HuH-7 (cell line): ENCODE data around the gene SMARCB1.

ENCODE experiments used
- DNase-seq: peaks from one replicate; pipeline ENCODE4 v3.0.0; 2011; ENCODE audit warnings: low spot score

SMARCB1 gene

GRCh38 chr22:23803001-23803819 lies 16.4 kb downstream of the SMARCB1 start:
- DNase-seq, result no peak

GRCh38 chr22:23804781-23805291 lies 18.1 kb downstream of the SMARCB1 start:
- DNase-seq, result no peak

- no peak for DNase-seq
Measured at GRCh38 chr22:23806837-23807236, 20.1 kb downstream of the SMARCB1 start.

GRCh38 chr22:23812378-23812777 lies 25.6 kb downstream of the SMARCB1 start:
- DNase-seq, result no peak

- DNase-seq, result no peak
Measured at GRCh38 chr22:23815541-23816155, 28.9 kb downstream of the SMARCB1 start.

GRCh38 chr22:23816156-23816976 lies 29.6 kb downstream of the SMARCB1 start:
- DNase-seq, result no peak

- no peak for DNase-seq
Measured at GRCh38 chr22:23817146-23817545, 30.4 kb downstream of the SMARCB1 start.

- DNase-seq, result no peak
Measured at GRCh38 chr22:23818541-23818940, 31.8 kb downstream of the SMARCB1 start.

GRCh38 chr22:23820748-23821211 lies 34.0 kb downstream of the SMARCB1 start:
- DNase-seq, result no peak

- DNase-seq, result no peak
Measured at GRCh38 chr22:23822101-23822671, 35.4 kb downstream of the SMARCB1 start.

GRCh38 chr22:23823331-23823791 lies 36.6 kb downstream of the SMARCB1 start:
- no peak for DNase-seq

GRCh38 chr22:23824476-23825245 lies 37.9 kb downstream of the SMARCB1 start:
- no peak for DNase-seq

- DNase-seq, result no peak
Measured at GRCh38 chr22:23825246-23825905, 38.6 kb downstream of the SMARCB1 start.

- no peak for DNase-seq
Measured at GRCh38 chr22:23826510-23827350, 40.0 kb downstream of the SMARCB1 start.

- DNase-seq, result no peak
Measured at GRCh38 chr22:23827351-23827995, 40.7 kb downstream of the SMARCB1 start.

- DNase-seq, result no peak
Measured at GRCh38 chr22:23828800-23829680, 42.3 kb downstream of the SMARCB1 start.

GRCh38 chr22:23829845-23830372 lies 43.1 kb downstream of the SMARCB1 start:
- DNase-seq, result no peak

GRCh38 chr22:23831261-23831660 lies 44.5 kb downstream of the SMARCB1 start:
- no peak for DNase-seq
